ENCODE results near the gene ODAD3. TPM values are rescaled to one million over a fixed set of nuclear protein-coding genes. Genes with fewer than 3 reads are reported as not detected.
"Not testable (repeated sequence)": the region's sequence is repeated elsewhere in the genome, so short reads cannot be mapped to it uniquely, and the experiment has no call there.

Gene ODAD3
- total RNA-seq, 4 donors from 2014 or later: 0.39 to 0.83 TPM; not detected in 2

- H3K27me3 ChIP-seq: no peaks in the 10 kb centered on the region
- no peak overlapping the region for H3K27ac ChIP-seq (replicated peaks in 1 of 4)
- intact Hi-C loops (cut with DNase I): no loop called here
- no peak overlapping the region for H3K4me3 ChIP-seq
- DNase-seq (ENCODE audit: extremely low spot score): no peak
- no peaks in the 10 kb centered on the region for H3K9me3 ChIP-seq
- peaks cover 51 to 98% (median 98%) of the 10 kb centered on the region in 4 donors for H3K36me3 ChIP-seq
- no peaks in the 10 kb centered on the region for H3K4me1 ChIP-seq
- no peak for TF ChIP-seq POLR2AphosphoS5 (IDR thresholded peaks at IDR 0.05)
- no peak for TF ChIP-seq CTCF (IDR thresholded peaks at IDR 0.05)
- TF ChIP-seq EP300 (IDR thresholded peaks at IDR 0.05): no peak
- no peak for TF ChIP-seq POLR2A (IDR thresholded peaks at IDR 0.05; ENCODE audit: low read depth)
- 85% methylated on average over 4 of the region's 5 CpGs for WGBS
These were observed 9.1 kb upstream of the ODAD3 start for GRCh38 chr19:11444059-11444458.

GRCh38 chr19:11437955-11438354 is 3.0 kb upstream of the ODAD3 start:
- intact Hi-C loops (cut with DNase I): loop anchor here (5.0 to 10.0 kb wide), 2 partner anchors 56 to 67 kb away; partner anchors contain the start of genes EPOR and ZNF653
- peaks cover 35 to 66% (median 64%) of the 10 kb centered on the region in 4 donors for H3K36me3 ChIP-seq
- no peak overlapping the region for H3K27ac ChIP-seq (replicated peaks in 1 of 4)
- no peak overlapping the region for H3K4me3 ChIP-seq
- no peaks in the 10 kb centered on the region for H3K9me3 ChIP-seq
- peaks cover 17 to 27% (median 20%) of the 10 kb centered on the region in 4 donors for H3K4me1 ChIP-seq
- TF ChIP-seq POLR2AphosphoS5 (IDR thresholded peaks at IDR 0.05) (no peak), POLR2A (IDR thresholded peaks at IDR 0.05; ENCODE audit: low read depth) (no peak), CTCF (IDR thresholded peaks at IDR 0.05) (no peak), EP300 (IDR thresholded peaks at IDR 0.05) (no peak)
- WGBS: 91% methylated on average over 9 of the region's 9 CpGs
- DNase-seq (ENCODE audit: extremely low spot score): no peak
- H3K27me3 ChIP-seq: no peaks in the 10 kb centered on the region

GRCh38 chr19:11435833-11436313 is 952 bp upstream of the ODAD3 start:
- no peaks in the 10 kb centered on the region for H3K9me3 ChIP-seq
- intact Hi-C loops (cut with DNase I): loop anchor here (5.0 to 10.0 kb wide), 2 partner anchors 54 to 69 kb away; partner anchors contain the start of genes EPOR and ZNF653
- peak overlapping the region; percentile 70 to 90 (median 76) for H3K4me3 ChIP-seq
- DNase-seq (ENCODE audit: extremely low spot score): no peak
- H3K27ac ChIP-seq (replicated peaks in 1 of 4): peak overlapping the region; percentile 74 to 84 (median 80)
- H3K36me3 ChIP-seq: peaks cover 25 to 45% (median 43%) of the 10 kb centered on the region in 4 donors
- WGBS: 10% methylated on average over 4 of the region's 21 CpGs
- H3K27me3 ChIP-seq: no peaks in the 10 kb centered on the region
- H3K4me1 ChIP-seq: peaks cover 17 to 27% (median 20%) of the 10 kb centered on the region in 4 donors
- TF ChIP-seq POLR2A (IDR thresholded peaks at IDR 0.05; ENCODE audit: low read depth) (no peak), POLR2AphosphoS5 (IDR thresholded peaks at IDR 0.05) (no peak), CTCF (IDR thresholded peaks at IDR 0.05) (no peak), EP300 (IDR thresholded peaks at IDR 0.05) (no peak)

GRCh38 chr19:11434703-11435056 is 241 bp downstream of the ODAD3 start:
- Histone ChIP-seq H3K9me3 (no peaks in the 10 kb centered on the region), H3K27ac (replicated peaks in 1 of 4) (peak overlapping the region; percentile 74 to 84 (median 80)), H3K4me1 (peaks cover 17 to 27% (median 20%) of the 10 kb centered on the region in 4 donors), H3K4me3 (peak overlapping the region; percentile 70 to 90 (median 76)), H3K36me3 (peaks cover 25 to 33% (median 31%) of the 10 kb centered on the region in 4 donors), H3K27me3 (no peaks in the 10 kb centered on the region)
- no CpG with 5 or more reads among the region's 9 CpGs for WGBS
- no peak for DNase-seq (ENCODE audit: extremely low spot score)
- intact Hi-C loops (cut with DNase I): loop anchor here (5.0 to 10.0 kb wide), 2 partner anchors 52 to 70 kb away; partner anchors contain the start of genes EPOR and ZNF653
- TF ChIP-seq POLR2A (IDR thresholded peaks at IDR 0.05; ENCODE audit: low read depth) (no peak), CTCF (IDR thresholded peaks at IDR 0.05) (no peak), POLR2AphosphoS5 (IDR thresholded peaks at IDR 0.05) (no peak), EP300 (IDR thresholded peaks at IDR 0.05) (no peak)

- H3K36me3 ChIP-seq: peaks cover 18 to 23% (median 22%) of the 10 kb centered on the region in 4 donors
- H3K27me3 ChIP-seq; H3K27ac ChIP-seq (replicated peaks in 1 of 4); H3K9me3 ChIP-seq; DNase-seq (ENCODE audit: extremely low spot score); H3K4me3 ChIP-seq: not testable (repeated sequence)
- intact Hi-C loops (cut with DNase I): loop anchor here (10.0 kb wide), 1 partner anchor 71 kb away; the partner anchor contains the start of gene ZNF653
- WGBS: 96% methylated on average over 3 of the region's 3 CpGs
- peaks cover 17 to 27% (median 20%) of the 10 kb centered on the region in 4 donors for H3K4me1 ChIP-seq
These were observed 1.4 kb downstream of the ODAD3 start for GRCh38 chr19:11433526-11433925.

All from esophagus muscularis mucosa (tissue), 4 donors.